Suppressor macrophage treated with lipopolysaccharide for 4 hours (primary cell): Measurements from ENCODE around the gene CELA2B.
"Not testable (repeated sequence)": the region's sequence is repeated elsewhere in the genome, so short reads cannot be mapped to it uniquely, and the experiment has no call there.

ENCODE experiments used
- DNase-seq: peaks from one replicate; pipeline ENCODE4 v3.0.0-alpha.2; 2020

The CELA2B gene

GRCh38 chr1:15445390-15446122 is 30.3 kb upstream of the CELA2B start:
- no peak for DNase-seq

DNA sequence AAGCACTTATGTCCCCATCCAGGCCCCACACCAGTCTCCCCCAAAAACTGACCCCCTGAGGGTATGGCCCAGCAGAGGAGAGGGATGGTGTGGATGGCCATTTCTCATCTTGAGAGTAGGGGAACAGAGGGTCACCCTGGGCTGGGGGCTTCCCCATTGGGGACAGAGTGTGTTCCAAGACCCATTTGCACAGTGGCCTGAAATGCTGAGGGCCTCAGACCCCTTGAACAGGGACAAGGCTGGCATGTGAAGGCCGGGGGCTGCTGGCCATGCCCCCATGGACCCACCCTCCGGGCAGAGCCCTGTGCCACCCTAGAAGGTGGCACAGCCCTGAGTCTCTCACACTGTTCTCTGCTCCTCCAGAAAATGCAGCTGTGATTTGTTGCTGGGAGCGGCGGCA is 29.7 kb upstream of the CELA2B start:
- no peak for DNase-seq

DNA sequence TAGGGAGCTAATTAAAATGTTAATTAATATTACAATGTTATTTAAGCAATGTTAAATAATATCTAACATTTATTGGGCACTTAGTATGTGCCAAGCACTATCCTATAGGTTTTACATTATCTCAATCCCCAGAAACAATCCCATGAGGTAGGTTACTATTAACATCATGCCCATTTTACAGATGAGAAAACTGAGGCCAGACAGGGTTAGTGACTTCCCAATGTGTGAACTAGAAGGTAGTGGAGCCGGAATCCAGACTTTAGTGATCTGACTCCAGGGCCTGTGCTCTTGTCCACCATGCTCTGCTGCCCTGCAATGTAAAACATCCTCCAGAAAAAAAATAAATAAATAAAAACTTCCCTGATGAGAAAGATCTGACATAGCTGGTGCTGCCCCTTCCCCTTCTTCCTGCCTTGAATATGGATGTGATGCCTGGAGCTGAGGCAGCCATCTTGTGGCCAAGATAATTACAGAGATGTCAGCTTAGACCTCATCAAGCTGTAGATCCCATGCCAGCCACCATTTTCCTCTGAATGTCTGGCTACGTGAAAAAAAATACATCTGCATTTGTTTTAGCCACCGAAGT is 26.9 kb upstream of the CELA2B start:
- DNase-seq: no peak

DNA sequence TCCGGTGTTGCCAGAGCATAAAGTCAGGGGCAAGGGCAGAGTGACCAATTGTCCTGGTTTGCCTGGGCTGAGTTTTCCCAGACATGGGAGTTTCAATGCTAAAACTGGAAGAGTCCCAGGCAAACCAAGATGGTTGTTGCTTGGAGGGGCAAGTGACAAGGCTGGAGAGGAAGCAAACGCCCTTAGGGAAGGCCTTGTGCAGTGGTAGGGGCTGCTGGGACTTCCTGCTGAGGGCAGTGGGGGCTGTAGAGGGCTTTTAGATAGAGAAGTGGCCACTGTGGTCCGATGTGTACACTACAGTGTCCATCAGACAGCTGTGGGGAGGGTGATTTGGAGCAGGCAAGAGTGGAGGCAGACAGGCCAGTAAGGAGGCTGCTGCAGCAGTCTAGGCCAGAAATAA is 26.3 kb upstream of the CELA2B start:
- no peak for DNase-seq

- no peak for DNase-seq
Observed at GRCh38 chr1:15451014-15451722, 24.7 kb upstream of the CELA2B start.

GRCh38 chr1:15452216-15452615 is 23.7 kb upstream of the CELA2B start:
- no peak for DNase-seq

- no peak for DNase-seq
Observed at GRCh38 chr1:15452866-15453571, 22.9 kb upstream of the CELA2B start.

GRCh38 chr1:15453734-15454133 is 22.2 kb upstream of the CELA2B start:
- no peak for DNase-seq

GRCh38 chr1:15454256-15454655 is 21.6 kb upstream of the CELA2B start:
- no peak for DNase-seq

- DNase-seq: peak; percentile 72
Observed at GRCh38 chr1:15455522-15455921, 20.4 kb upstream of the CELA2B start.

DNA sequence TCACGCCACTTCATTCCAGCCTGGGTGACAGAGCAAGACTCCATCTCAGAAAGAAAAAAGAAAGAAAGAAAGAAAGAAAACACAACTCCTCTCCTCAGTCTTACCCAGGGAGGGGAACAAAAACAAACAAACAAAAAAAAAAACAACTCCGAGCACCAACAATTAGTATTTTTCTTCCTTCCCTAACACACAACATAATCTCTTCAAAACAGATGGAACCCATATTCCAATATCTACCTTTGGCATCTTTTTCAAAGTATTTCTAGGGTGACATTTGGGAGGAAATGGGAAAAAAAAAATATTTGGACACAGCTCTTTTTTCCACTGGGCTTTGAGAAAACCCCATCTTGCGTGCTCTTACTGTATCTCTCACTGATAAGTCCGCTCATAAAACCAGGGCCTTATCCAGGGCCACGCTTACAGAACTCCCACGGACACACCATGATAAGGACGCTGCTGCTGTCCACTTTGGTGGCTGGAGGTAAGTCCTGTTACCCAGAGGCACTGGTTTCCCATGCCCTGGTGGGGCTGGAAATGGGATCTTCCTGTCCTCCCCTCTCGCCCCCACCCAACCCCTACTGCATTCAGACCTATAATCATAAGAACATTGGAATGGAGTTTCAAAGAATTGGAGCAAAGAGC is 19.5 kb upstream of the CELA2B start, which contains the start of gene CELA2A:
Gene CELA2A (plus strand): TSS at position 420 of the 642 bp plus-strand sequence. CDS start 22 bp downstream, at position 442.
- DNase-seq: no peak

DNA sequence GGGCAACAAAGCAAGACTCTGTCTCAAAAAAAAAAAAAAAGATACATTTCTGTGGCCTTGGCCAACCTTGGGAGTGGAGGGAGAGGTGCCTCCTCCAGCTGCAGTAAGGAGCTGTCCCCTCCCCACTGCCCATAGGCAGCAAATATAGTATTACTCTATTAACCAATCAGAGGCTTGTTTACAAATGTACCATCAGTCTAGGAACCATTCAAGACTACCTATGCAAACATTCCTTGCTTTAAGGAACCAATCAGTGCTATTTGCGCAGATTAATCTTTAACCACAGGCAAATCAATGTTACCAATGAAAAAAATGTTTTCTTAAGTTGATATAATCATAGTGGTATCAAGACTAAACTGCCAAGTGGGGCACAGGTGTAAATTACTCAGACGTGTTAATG is 18.3 kb upstream of the CELA2B start:
- DNase-seq: no peak

- not testable (repeated sequence) for DNase-seq
Observed at GRCh38 chr1:15458388-15458787, 17.5 kb upstream of the CELA2B start.

DNA sequence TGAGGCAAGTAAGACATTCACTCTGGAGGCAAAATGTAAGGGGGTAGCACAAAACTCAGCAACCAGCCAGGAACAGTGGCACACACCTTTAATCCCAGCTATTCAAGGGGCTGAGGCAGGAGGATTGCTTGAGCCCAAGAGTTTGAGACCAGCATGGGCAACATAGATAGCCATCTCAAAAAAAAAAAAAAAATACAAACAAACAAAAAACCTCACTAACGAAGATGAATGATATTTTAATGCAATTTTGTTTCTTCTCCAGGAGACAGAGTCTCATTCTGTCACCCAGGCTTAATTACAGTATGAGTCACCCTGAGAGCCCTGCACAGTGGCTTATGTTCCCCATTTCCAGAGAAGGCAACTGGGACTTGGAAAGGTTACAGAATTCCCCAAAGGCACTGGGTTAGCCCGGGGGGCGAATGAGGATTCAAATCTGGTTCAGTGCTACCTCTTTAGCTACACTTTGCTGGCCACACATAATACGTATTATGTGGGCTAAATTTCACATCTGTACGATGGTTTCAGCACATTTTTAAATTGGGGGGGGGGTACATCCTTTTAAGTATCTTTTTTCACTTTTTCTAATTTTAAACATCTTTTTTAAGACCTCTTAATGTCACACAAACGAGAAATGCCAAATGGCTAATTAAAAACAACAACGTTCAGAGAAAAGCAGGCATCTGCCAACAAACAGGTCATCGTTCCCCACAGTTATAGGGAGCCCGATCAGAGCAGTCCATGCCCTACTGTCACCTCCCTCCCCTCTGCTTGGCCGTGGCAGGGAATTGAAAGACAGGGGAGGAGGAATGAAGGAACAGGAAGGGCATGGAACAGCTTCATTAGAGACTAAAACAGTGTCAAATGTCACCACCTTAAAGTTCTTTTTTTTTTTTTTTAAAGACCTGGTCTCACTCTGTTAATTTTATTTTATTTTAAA is 15.9 kb upstream of the CELA2B start:
- peak; percentile 78 for DNase-seq

DNA sequence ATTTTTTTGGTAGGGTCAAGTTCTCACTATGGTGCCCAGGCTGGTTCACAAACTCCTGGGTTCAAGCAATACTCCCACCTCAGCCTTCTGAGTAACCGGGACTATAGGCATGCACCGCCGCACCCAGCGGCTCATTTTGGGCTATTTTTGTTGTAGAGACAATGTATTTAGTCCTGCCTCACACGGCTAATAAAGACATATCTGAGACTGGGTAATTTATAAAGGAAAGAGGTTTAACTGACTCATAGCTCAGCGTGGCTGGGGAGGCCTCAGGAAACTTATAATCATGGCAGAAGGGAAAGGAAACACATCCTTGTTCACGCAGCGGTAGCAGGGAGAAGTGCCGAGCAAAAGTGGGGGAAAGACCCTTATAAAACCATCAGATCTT is 15.2 kb upstream of the CELA2B start:
- DNase-seq: peak; percentile 6

- not testable (repeated sequence) for DNase-seq
Observed at GRCh38 chr1:15463064-15463800, 12.7 kb upstream of the CELA2B start.

GRCh38 chr1:15463926-15464322 is 12.0 kb upstream of the CELA2B start:
- not testable (repeated sequence) for DNase-seq

DNA sequence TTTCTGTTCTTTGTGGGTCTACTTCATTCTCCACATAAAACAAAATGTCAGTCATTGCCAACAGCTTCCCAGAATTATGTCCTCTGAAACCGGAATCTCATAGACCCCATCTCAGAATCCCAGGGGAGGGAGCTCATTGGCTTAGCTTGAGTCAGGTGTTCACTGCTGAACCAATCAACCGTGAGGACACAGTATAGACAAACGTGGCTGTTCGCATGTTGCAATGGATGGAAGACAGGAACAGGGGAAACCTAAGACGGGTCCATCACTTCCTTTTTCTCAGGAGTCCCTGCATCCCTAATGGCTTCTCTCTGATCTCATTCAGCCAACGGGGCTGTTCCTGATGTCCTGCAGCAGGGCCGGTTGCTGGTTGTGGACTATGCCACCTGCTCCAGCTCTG is 10.2 kb upstream of the CELA2B start:
- DNase-seq: peak; percentile 51

GRCh38 chr1:15466955-15467625 is 8.8 kb upstream of the CELA2B start:
- DNase-seq: not testable (repeated sequence)

GRCh38 chr1:15468145-15468544 is 7.8 kb upstream of the CELA2B start:
- no peak for DNase-seq
